GM21381 (cell line): ENCODE measurements around the gene LETM1.

ENCODE experiments used
- ATAC-seq: cut with Tn5 transposase; IDR thresholded peaks from one replicate; pipeline ENCODE4 v1.9.1; 2021; ENCODE audit warnings: mild to moderate bottlenecking, moderate library complexity; ENCODE audit not compliant: unreplicated experiment

LETM1 gene

GRCh38 chr4:1808851-1809753 lies 46.9 kb downstream of the LETM1 start:
- ATAC-seq = no peak

- ATAC-seq = no peak
Observed at GRCh38 chr4:1808396-1808795, 47.6 kb downstream of the LETM1 start.

- ATAC-seq = no peak
Observed at GRCh38 chr4:1807332-1807777, 48.6 kb downstream of the LETM1 start.

GRCh38 chr4:1806596-1807331 lies 49.2 kb downstream of the LETM1 start:
- ATAC-seq = no peak

- ATAC-seq = no peak
Observed at GRCh38 chr4:1806223-1806564, 49.8 kb downstream of the LETM1 start.

- ATAC-seq = no peak
Observed at GRCh38 chr4:1805493-1806222, 50.3 kb downstream of the LETM1 start.

- no peak for ATAC-seq
Observed at GRCh38 chr4:1804638-1805492, 51.1 kb downstream of the LETM1 start.

- no peak for ATAC-seq
Observed at GRCh38 chr4:1803523-1804423, 52.2 kb downstream of the LETM1 start.

- ATAC-seq = no peak
Observed at GRCh38 chr4:1802720-1803522, 53.0 kb downstream of the LETM1 start.

- no peak for ATAC-seq
Observed at GRCh38 chr4:1802151-1802715, 53.7 kb downstream of the LETM1 start.

GRCh38 chr4:1801286-1801958 lies 54.5 kb downstream of the LETM1 start:
- ATAC-seq = no peak

- ATAC-seq = no peak
Observed at GRCh38 chr4:1800805-1801204, 55.2 kb downstream of the LETM1 start.

GRCh38 chr4:1799387-1800375 lies 56.3 kb downstream of the LETM1 start:
- ATAC-seq = no peak

- no peak for ATAC-seq
Observed at GRCh38 chr4:1798580-1799386, 57.2 kb downstream of the LETM1 start.

GRCh38 chr4:1797861-1798579 lies 57.9 kb downstream of the LETM1 start:
- no peak for ATAC-seq
